SU-DHL-6 (cell line): ENCODE measurements around the gene SDK1.

Experiments
- H2AFZ ChIP-seq: fragments of 200-600 bp; sonication (generic); 2 replicates; pipeline ENCODE4 v1.6.1; 2014; ENCODE audit warnings: low read depth, mild to moderate bottlenecking, moderate library complexity, mixed read lengths, antibody characterized with exemption, low read length; ENCODE audit not compliant: severe bottlenecking
- H3F3A ChIP-seq: fragments of 200-600 bp; shearing (Covaris generic); 2 replicates; pipeline ENCODE4 v1.6.0; 2016; ENCODE audit warnings: antibody characterized with exemption, mild to moderate bottlenecking; ENCODE audit not compliant: insufficient read depth
- H3K27ac ChIP-seq: fragments of 200-600 bp; sonication (generic); 2 replicates; pipeline ENCODE4 v1.5.1; 2016; ENCODE audit warnings: low read depth, mild to moderate bottlenecking, low read length, moderate library complexity, mixed read lengths
- H3K27me3 ChIP-seq: fragments of 200-600 bp; sonication (generic), shearing (Covaris generic); 2 replicates; pipeline ENCODE4 v1.6.0; 2014; ENCODE audit warnings: mild to moderate bottlenecking, low read length
- H3K36me3 ChIP-seq: fragments of 200-600 bp; sonication (generic); 2 replicates; pipeline ENCODE4 v1.6.1; 2014; ENCODE audit warnings: mild to moderate bottlenecking, low read length, mixed read lengths
- H3K4me2 ChIP-seq: fragments of 300-600, 200-600 bp; shearing (Covaris generic), sonication (generic); 2 replicates; pipeline ENCODE4 v1.6.0; 2014; ENCODE audit warnings: low read length, low read depth, mild to moderate bottlenecking; ENCODE audit not compliant: poor library complexity, severe bottlenecking
- H3K4me3 ChIP-seq: fragments of 200-600 bp; sonication (generic); 2 replicates; pipeline ENCODE4 v1.5.1; 2014; ENCODE audit warnings: antibody characterized with exemption, low read length, mild to moderate bottlenecking, mixed read lengths; ENCODE audit not compliant: insufficient read depth, poor library complexity, severe bottlenecking
- H3K79me2 ChIP-seq: fragments of 200-600 bp; sonication (generic); 2 replicates; pipeline ENCODE4 v1.6.1; 2014; ENCODE audit warnings: mild to moderate bottlenecking, low read length, moderate library complexity; ENCODE audit not compliant: insufficient read depth
- H3K9ac ChIP-seq: fragments of 200-600 bp; sonication (generic); 2 replicates; pipeline ENCODE4 v1.7.0; 2014; ENCODE audit warnings: mild to moderate bottlenecking, low read length
- H3K9me2 ChIP-seq: fragments of 200-600 bp; sonication (generic); replicated peaks from 2 replicates; pipeline ENCODE4 v1.6.1; 2014; ENCODE audit warnings: low read length; ENCODE audit not compliant: insufficient read depth
- H3K9me3 ChIP-seq: fragments of 200-600 bp; sonication (generic); 2 replicates; pipeline ENCODE4 v1.6.1; 2014; ENCODE audit warnings: low read length, mixed read lengths; ENCODE audit not compliant: insufficient read depth
- H4K20me1 ChIP-seq: fragments of 200-600 bp; sonication (generic); 2 replicates; pipeline ENCODE4 v1.6.1; 2014; ENCODE audit warnings: low read depth, mild to moderate bottlenecking, antibody characterized with exemption, low read length, moderate library complexity, mixed read lengths
- CTCF ChIP-seq: fragments of 200-600 bp; sonication (generic); IDR thresholded peaks from one replicate; pipeline ENCODE4 v1.5.1; 2017; ENCODE audit warnings: antibody characterized with exemption, mild to moderate bottlenecking, low read length, moderate library complexity; ENCODE audit not compliant: insufficient read depth, poor library complexity, severe bottlenecking
- EZH2phosphoT487 ChIP-seq: fragments of 200-600 bp; sonication (generic), shearing (Covaris generic); conservative IDR thresholded peaks from 2 replicates; pipeline ENCODE4 v1.6.1; 2018; ENCODE audit warnings: mild to moderate bottlenecking, antibody characterized with exemption, low read length, moderate library complexity, mixed read lengths

The SDK1 gene

GRCh38 chr7:4129481-4130122 lies 828.5 kb downstream of the SDK1 start:
- Histone ChIP-seq H3K27ac (no peak overlapping the region), H3K4me2 (no peak overlapping the region), H3K9me2 (no peaks in the 10 kb centered on the region)

GRCh38 chr7:4131063-4131462 lies 830.0 kb downstream of the SDK1 start:
- H3F3A ChIP-seq, result no peaks in the 10 kb centered on the region
- H3K9me3 ChIP-seq, result no peaks in the 10 kb centered on the region
- no peaks in the 10 kb centered on the region for H3K27me3 ChIP-seq
- H3K36me3 ChIP-seq, result no peaks in the 10 kb centered on the region
- no peak overlapping the region for H3K9ac ChIP-seq
- H3K27ac ChIP-seq, result no peak overlapping the region
- H2AFZ ChIP-seq, result no peak overlapping the region
- no peaks in the 10 kb centered on the region for H4K20me1 ChIP-seq
- H3K9me2 ChIP-seq, result no peaks in the 10 kb centered on the region
- no peak overlapping the region for H3K4me2 ChIP-seq
- H3K4me3 ChIP-seq, result no peak overlapping the region
- no peaks in the 10 kb centered on the region for H3K79me2 ChIP-seq
- no peak for TF ChIP-seq CTCF
- TF ChIP-seq EZH2phosphoT487, result no peak

More at GRCh38 chr7:4129481-4130122, 828.5 kb downstream of the SDK1 start:
- Histone ChIP-seq H3K9ac (no peak overlapping the region), H3F3A (no peaks in the 10 kb centered on the region), H3K36me3 (no peaks in the 10 kb centered on the region), H3K9me3 (no peaks in the 10 kb centered on the region), H3K79me2 (no peaks in the 10 kb centered on the region), H3K27me3 (no peaks in the 10 kb centered on the region), H3K4me3 (no peak overlapping the region), H4K20me1 (no peaks in the 10 kb centered on the region), H2AFZ (no peak overlapping the region)
- TF ChIP-seq EZH2phosphoT487, result no peak
- TF ChIP-seq CTCF, result no peak

GRCh38 chr7:4132221-4132620 lies 831.2 kb downstream of the SDK1 start:
- Histone ChIP-seq H3K79me2 (no peaks in the 10 kb centered on the region), H3K9me2 (no peaks in the 10 kb centered on the region), H3K27me3 (no peaks in the 10 kb centered on the region), H3K36me3 (no peaks in the 10 kb centered on the region), H3K9me3 (no peaks in the 10 kb centered on the region), H3K4me3 (no peak overlapping the region), H3K9ac (no peak overlapping the region), H3K4me2 (no peak overlapping the region), H4K20me1 (no peaks in the 10 kb centered on the region), H3F3A (no peaks in the 10 kb centered on the region), H3K27ac (no peak overlapping the region), H2AFZ (no peak overlapping the region)
- TF ChIP-seq CTCF, result no peak
